Tongue (tissue), 2 donors: ENCODE results near the gene AP2B1. TPM values are rescaled to one million over a fixed set of nuclear protein-coding genes. Genes with fewer than 3 reads are reported as not detected.
"Not testable (repeated sequence)": the region's sequence is repeated elsewhere in the genome, so short reads cannot be mapped to it uniquely, and the experiment has no call there.

Experiments
- DNase-seq: peaks from one replicate; pipeline ENCODE4 v3.0.0-alpha.2; 2015
- total RNA-seq: library from RNA; depleted of rRNA; stranded (reverse); fragments of >200 nt; gene quantifications from one replicate; pipeline ENCODE4 v1.2.3, GENCODE V29; 2014

Gene AP2B1
- total RNA-seq, result 77.1 TPM

DNA sequence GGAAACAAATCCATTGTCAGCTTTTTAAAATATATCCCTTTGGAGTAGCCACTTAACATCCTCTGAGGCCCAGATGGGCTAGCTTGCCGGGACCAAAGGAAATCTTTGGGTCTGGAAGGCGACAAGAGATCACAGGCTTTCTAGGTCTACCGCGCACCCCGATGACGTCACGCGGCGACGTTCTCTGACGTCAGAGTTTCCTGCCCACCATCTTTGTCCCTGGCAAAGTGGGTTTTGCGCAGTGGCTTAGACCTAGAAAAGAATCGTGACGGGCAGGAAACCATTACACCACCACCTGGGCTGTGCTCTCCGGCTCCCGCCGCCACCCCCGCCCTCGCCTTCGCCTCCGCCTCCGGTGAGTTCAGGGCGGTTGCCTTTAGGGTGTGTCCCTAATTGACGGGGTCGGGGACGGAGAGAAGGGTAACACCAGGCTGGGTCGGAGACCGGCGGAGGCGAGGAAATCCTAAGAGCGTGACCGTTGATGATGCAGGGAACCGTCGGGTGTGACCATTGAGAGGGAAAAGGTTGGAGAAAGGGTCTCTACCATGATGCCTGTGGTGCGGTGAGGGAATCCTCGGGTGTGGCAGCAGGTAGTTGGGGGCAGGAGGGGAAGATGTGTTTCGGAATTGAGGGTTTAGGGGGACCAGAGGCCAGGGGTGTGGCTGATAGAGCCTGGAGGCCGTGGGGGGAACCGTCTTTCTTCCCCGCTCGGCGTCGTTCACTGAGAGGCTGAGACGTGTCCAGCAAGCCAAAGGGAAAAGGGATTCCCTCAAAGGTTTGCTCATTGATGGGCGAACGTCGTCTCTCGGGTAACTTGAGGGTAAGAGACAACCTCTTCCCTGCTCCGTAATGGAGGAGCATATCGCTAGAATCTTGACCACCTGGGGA is at the start of gene AP2B1:
Gene AP2B1 (plus strand): TSS at position 249 of the 888 bp plus-strand sequence. CDS start 6,709 bp downstream, outside the sequence.
- peak; percentile 98 for DNase-seq

DNA sequence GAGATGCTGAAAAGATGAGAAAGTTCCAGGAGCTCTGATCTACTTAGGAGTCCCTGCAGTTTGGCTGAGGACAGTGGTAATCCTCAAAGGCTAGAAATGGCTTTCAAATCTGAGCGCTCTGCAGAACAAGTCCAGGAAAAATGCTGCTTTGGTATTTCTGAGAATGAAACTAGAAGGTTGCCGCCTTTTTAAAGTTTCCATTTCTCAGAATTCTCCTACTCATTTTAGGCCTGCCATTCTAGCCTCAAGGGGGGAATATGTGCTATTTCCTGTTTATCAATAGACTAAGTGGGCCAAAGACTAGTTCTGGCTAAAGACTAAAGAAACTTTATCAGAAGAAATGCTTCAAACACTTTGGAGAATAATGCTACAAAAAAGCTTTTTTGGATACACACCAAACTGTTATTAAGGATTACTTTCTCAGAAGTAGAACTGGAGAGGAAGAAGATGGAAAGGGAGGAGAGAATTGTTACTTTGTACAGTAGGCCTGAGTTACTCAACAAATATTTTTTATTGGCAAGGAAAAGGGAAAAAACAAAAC is 49.5 kb upstream of the AP2B1 start, which contains the start of gene SLFN12L:
Gene SLFN12L (minus strand): TSS at position 78 of the 541 bp plus-strand sequence. CDS start 15,314 bp downstream, outside the sequence.
- no peak for DNase-seq

DNA sequence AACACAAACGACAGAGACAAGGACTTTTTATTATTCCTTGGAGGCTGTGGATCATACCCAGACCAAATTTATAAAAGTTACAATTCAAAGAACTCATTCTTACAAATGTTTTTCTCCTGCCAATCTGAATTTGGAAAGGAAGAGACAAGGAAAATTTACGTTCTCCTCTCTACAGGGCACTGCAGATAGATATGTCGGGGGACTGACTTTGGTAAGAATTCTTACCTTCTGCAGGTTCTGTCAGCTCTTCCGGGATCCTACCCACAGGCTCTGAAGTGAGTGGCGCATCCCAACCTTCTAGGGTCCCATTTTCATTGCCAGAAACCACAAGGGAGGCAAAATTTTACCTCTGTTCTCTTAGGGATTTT is 47.5 kb upstream of the AP2B1 start:
- no peak for DNase-seq

DNA sequence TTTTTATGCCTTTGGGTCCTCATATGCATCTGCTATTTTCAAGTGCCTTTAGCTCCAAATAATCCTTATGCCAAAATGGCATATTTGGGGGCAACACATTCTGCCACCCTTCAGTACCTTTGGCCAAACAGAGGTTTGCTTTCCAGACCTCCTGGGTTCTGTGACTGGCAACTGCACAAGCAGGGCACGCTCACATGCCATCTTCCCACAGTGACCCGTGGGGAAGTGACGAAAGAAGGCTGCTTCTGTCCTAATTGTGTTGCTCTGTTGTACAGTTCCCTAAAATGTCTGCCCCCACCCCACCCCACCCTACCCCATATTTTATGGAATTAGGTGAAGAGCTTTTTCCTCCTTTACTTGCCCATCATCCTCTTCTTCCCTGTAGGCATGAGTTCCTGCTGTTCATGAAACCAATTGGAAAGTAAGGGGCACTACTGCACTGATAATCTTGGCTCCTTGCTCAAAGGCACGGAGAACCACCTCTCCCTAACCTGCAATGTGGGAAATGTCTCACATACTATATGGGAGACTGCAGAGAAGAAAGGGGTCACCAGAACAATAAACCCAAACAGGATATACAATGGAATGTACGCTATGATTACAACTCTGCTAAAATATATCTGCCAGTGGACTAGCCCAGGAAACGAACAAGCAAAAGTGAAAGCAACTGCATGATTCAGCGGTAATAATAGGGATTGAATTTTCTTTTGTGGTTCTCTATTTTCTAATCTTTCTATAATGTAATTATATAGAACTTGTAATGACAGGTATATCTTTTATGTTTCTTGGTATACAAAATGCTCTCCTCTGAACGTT is 46.3 kb upstream of the AP2B1 start:
- DNase-seq, result no peak

DNA sequence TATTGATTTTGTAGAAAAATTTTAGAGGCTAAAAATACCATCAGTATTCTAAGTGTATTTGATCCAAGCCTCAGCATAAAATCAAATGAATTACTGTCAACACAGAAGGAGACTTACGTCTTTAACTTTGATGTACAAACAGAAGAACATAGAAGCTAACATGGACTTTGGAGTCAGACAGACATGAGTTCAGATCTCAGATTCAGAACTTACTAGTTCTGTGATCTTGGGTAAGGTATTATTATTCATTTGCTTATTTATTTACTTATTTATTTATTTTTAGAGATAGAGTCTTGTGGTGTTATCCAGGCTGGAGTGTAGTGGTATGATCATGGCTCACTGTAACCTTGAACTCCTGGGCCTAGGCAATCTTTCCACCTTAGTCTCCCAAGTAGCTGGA is 45.7 kb upstream of the AP2B1 start:
- DNase-seq, result no peak

DNA sequence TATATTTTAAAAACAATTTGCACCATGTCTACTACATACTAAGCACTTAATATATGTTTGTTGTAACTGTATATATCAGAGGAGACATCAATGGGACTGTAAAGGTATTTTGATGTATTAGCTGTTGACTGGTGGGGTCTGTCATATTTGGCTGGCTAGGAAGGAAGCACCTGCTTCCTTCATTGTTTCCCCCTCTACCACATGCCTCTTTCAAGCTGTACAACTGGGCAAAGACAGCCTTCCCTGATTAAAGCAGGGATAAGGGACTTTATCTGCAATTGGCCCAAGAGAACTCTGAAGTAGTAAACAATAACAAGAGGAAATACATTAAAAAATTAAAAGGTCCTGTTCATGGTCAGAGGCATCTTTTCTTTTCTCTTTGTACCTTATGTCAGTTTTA is 44.1 kb upstream of the AP2B1 start:
- no peak for DNase-seq

DNA sequence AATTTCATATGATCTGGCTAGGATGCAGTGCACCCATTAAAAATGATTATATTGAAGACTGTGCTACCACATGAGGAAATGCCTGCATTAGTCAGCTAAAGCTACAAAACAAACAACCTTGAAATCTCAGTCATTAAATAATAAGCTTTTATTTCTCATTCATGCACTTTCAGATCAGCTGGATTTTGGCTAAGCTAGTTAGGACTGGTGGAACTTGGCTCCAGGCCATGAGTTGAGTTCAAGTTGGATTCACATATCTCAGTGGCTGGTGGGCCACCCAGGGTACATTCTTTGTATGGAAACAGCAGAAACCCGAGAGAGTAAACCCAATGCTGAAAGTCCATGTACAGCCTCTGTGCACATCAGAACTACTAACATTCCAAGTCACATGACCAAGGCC is 43.3 kb upstream of the AP2B1 start:
- no peak for DNase-seq

DNA sequence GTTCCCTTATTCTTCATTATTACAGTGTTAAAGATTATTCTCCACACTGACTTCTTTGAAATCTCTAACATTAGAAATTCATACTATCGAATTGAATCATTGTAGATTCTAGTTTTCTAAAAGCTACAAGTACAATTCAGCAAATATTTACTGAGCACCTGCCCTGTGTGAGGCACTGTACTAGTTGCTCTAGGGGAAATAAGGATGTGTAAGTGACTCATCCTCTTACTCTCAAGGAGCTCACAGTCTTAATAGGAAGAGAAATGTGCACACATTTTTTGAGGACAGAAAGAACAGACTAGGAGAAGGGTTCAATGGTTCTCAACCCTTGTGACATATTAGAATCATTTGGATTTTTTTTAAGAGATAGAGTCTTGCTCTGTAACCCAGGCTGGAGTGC is 42.0 kb upstream of the AP2B1 start:
- no peak for DNase-seq

DNA sequence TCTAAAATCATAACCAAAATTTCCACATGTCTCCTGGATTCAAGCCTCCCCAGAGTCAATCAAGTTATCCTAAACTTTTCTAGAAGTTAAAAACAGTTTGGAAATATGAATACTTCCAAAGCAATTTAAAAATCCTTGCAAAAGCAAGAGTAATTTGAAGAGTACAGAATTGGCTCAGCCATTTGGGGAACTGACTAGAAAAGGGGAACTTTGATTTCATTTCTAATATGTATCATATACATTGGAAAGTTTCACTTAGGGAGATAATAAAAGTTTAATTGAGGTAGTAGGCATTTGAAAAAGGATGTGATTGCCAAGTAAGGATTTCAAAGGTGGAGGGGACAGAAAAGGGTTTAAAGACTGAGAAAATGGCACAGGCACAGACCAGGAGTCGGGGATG is 40.6 kb upstream of the AP2B1 start:
- no peak for DNase-seq

DNA sequence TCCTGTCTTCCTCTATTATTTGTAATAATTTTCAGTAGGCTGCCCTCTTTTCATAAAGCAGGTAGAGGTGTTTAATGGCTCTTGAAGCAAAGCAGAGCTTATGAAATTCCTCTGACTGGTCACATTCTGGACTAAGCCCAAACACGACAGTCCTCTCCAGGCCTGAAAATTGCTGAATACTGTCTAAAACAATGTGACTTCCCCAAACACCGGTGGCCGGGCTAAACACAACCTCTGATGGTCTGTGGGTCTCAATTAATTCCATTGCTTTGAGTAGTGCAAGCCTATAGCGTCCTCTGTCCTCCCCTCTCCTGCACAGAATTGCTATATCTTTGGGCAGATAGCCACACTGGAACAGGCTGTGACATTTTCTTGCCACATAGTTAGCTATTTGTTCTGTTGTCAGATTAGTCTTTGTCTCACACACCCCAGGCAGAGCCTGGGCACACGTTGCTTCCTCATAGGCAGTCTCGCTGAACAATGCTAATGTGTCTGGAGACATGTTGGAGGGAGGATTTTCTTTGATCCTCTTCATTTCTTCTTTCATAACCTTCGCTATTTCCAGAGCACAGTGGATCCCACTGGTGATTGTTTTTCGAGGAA is 38.8 kb upstream of the AP2B1 start:
- DNase-seq, result no peak

DNA sequence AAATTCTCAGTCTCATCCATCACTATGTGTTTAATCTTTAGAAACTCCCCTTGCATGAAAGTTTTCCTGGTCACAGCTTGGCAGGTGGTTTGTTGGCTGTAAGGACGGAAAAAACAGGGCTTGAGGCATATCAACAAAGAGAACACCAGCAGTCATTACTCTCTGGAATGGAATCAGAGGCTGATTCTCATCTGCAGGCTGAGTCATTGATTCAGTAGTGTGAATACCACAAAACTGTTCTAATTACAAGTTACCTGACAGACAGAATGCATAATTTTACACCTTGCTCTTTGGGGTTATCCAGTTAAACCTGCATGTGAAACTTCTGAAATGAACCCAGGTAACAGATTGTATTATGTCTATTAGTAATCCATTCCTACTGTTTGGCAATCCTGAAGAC is 38.1 kb upstream of the AP2B1 start:
- no peak for DNase-seq

DNA sequence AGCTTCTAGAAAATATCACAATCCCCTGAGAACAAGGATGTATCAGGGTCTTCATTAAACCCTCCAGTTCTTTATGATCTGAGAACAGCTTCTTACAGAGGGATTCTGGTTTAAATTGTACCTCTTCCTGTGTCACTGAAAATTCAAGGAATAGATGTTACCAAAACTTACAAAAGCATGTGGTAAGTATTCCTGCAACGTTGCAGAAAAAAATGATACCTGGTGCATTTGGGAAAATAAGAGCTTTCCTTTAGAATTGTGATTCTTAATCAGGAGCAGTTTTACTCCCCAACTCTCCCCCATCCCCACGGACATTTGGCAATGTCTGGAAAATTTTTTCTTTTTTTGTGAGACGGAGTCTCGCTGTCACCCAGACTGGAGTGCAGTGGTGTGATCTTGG is 33.8 kb upstream of the AP2B1 start:
- DNase-seq, result no peak

DNA sequence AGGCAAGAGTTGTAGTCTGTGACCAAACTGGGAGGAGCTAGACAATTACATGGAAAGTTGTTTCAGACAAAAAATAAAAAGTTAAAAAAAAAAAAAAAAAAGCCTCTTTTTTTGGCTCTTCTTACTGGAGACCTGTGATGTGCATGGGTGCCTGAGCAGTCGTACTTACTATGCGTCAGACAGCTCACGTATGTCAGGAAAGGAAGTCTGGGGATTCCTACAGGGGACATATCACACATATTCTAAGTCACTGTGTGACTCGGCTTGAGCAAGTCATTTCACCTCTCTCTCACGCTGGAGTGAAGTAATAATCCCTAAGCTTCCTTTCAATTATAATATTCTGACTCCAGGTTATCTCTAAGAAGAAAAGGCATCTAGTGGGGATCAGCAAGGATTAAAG is 32.5 kb upstream of the AP2B1 start:
- no peak for DNase-seq

DNA sequence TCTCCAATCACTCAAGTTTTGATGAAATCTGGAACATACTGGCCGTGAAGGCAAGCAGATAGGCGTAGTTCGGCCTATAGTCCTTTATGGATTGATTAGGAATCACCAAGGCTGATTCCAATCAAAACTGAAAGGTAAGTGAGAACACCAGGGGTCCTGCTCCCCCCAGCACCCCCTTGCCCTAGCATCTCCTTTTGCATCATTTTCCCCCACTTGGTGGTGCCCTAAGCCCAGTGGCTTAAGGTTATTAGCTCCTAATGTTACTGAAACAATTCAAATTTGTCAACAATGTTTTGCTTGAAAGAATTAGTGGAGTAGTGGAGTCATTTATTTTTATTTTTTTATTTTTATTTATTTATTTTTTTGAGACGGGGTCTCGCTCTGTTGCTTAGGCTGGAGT is 31.4 kb upstream of the AP2B1 start:
- DNase-seq, result no peak

DNA sequence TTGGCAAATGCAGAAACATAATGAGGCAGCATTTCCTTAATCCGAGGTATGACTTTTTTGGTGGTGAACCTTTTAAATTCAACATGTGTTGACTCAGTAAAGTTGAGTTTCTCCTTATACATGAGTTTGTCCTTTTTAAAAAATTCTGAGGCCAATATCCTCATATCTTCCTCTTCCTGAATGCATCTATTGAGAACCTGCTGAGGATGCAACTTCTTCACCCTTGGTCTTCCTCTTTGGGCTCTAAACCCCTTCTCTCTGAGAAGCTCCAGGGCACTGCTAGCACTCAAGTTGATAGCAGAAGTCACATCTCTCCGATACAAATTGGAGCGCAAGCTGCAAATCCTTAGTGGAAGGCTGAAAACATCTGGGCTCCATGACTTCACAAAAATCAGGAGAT is 29.8 kb upstream of the AP2B1 start:
- no peak for DNase-seq

DNA sequence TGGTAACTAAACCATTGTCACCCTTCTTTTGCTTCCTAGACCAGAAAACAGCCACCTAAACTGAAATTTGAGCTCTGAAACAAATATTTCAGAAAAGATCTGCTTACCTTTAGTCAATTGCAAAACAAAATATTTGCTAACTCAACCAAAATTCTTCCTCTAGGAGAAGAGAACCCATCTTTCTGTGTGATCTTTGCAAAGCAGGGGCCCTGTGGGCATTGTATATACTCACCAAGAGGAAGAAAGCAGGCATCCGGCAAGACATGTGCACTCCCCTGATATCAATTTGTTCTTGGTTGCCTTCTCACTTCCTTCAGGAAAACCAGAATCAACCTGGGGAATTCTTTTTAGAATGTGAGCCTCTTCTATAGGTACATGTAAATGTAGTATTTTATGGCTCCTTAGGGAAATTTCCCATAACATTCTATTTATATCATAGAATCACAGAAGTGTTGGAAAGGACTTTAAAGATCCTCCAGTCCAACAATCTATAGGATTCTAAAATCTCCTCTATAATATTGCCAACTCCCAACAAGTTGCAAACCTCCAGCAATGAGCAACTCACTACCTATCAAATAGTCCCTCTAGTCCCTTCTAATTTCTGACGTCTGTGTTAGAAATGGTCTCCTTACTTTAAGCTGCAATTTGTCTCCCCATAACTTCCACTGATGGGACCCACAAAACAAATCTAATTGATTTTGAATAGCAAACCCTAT is 27.5 kb upstream of the AP2B1 start:
- DNase-seq, result no peak

DNA sequence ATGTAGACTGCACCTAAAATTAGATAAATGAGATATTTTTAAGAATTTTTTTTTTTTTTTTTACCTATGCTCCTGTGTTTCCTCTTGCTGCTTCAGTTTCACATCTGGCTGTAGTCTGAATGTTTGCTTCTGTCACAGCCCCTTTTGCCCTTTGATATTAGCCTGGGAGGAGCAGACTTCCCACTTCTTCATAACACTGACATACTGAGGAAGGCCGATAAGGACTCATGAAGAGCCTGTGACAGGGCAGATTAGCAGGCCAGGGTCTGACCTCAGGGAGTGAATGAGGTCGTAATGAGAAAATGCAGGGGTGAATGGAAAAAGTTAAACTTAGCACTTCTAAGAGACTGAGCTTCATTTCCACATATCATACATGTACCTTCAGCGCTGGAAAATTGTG is 26.4 kb upstream of the AP2B1 start, which contains the start of gene SLFN14:
Gene SLFN14 (minus strand): TSS at position 117 of the 400 bp plus-strand sequence. CDS start 2,757 bp downstream, outside the sequence.
- DNase-seq, result no peak

DNA sequence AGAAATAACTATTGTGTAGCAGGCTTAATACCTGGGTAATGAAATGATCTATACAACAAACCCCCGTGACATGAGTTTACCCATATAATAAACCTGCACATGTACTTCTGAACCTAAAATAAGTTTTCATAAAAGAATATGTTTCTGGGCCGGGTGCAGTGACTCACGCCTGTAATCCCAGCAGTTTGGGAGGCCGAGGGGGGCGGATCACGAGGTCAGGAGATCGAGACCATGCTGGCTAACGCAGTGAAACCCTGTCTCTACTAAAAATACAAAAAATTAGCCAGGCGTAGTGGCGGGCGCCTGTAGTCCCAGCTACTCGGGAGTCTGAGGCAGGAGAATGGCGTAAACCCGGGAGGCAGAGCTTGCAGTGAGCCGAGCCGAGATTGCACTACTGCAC is 23.9 kb upstream of the AP2B1 start:
- DNase-seq, result not testable (repeated sequence)

DNA sequence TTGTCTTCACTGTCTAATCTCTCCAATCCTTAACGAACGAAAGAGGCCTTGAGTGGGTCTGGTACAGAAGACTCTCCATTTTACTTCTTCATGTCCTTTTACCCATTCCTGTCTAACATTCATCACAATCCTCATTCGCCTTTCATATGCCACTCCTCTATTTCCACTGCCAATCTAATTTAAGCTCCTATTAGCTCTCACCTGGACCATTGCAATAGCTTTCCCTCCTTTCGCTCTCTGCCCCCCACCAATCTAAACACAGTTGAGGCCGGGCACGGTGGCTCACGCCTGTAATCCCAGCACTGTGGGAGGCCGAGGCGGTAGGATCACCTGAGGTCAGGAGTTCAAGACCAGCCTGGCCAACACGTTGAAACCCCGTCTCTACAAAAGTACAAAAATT is 20.2 kb upstream of the AP2B1 start:
- DNase-seq, result no peak

DNA sequence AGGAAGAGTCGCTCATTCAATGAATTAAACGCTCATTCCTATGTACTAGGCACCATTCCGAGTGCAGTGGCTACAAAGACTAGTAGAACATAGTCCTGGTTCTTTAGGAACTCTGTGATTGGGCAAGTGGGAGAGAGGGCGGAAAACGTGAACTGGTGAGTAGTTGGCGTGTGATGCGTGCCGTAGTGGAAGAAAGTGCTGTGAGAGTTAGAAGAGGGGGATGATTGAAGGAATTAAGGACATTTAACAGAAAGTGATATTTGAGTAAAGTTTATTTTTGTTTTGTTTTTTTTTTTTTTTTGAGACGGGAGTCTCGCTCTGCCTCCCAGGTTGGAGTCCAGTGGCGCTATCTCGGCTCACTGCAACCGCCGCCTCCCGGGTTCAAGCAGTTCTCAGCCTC is 18.6 kb upstream of the AP2B1 start:
- peak; percentile 19 for DNase-seq

DNA sequence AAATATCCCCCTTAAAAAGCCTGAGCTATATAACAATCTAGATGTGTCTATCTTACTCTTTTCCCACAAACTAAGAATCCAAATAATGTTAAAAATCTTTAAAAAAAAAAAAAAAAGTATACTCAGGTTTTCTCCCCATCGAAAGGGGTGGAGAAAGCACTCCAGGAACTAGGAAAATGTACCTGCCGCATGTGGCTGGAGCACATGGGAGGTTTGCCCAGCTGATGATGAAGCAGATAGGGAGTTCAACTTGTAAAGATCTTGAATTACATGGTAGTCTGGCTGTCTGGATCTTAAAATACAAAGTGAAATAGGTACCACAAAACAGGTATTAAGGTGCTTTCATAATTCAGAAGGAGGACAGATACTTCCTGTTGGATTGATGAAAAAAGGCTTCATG is 17.7 kb upstream of the AP2B1 start:
- DNase-seq, result no peak

DNA sequence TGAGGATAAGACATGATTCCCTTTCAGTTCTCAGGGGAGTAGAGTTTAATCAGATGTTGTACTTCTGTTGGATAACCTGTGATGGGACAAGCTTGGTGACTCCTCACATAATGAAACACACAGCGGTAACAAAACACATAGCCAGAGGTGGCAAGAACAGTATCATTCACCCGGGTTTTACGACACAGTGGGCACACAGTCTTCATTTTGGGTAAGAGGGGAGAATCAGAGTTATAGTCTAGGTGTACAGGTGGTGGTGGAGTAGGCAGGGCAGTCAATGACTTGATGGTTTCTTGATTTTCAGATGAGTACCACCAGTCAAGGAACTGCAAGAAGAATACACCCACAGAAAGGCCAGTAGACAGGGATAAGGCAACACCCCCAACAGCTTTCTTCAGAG is 11.4 kb upstream of the AP2B1 start:
- no peak for DNase-seq
